OCI-LY3 (cell line): ENCODE results near the gene PNRC2.
"Not testable (repeated sequence)": the region's sequence is repeated elsewhere in the genome, so short reads cannot be mapped to it uniquely, and the experiment has no call there.

ENCODE experiments used
- H2AFZ ChIP-seq: fragments of 200-600, 300-600 bp; shearing (Covaris generic); 2 replicates; pipeline ENCODE4 v1.6.0; 2014; ENCODE audit warnings: antibody characterized with exemption, low read depth, low read length
- H3K27ac ChIP-seq: fragments of 200-600, 300-600 bp; sonication (generic); 2 replicates; pipeline ENCODE4 v1.5.1; 2014; ENCODE audit warnings: mild to moderate bottlenecking, low read length, moderate library complexity, mixed read lengths
- H3K27me3 ChIP-seq: fragments of 200-600, 300-600 bp; sonication (generic); 2 replicates; pipeline ENCODE4 v1.6.1; 2014; ENCODE audit warnings: low read depth, low read length, mixed read lengths
- H3K36me3 ChIP-seq: fragments of 200-600, 300-600 bp; sonication (generic); replicated peaks from 2 replicates; pipeline ENCODE3; 2014; ENCODE audit warnings: low read depth, low read length, mixed read lengths
- H3K4me1 ChIP-seq: fragments of 300-600, 200-600 bp; sonication (generic); 2 replicates; pipeline ENCODE4 v1.6.1; 2014; ENCODE audit warnings: low read length, mixed read lengths
- H3K4me2 ChIP-seq: fragments of 200-600, 300-600 bp; sonication (generic); 2 replicates; pipeline ENCODE4 v1.6.1; 2014; ENCODE audit warnings: low read length, mixed read lengths
- H3K4me3 ChIP-seq: fragments of 300-600, 200-600 bp; sonication (generic); 2 replicates; pipeline ENCODE4 v1.5.1; 2014; ENCODE audit warnings: antibody characterized with exemption, mild to moderate bottlenecking, low read length, moderate library complexity
- H3K79me2 ChIP-seq: fragments of 300-600, 200-600 bp; shearing (Covaris generic); 2 replicates; pipeline ENCODE4 v1.6.1; 2014; ENCODE audit warnings: mild to moderate bottlenecking, low read length, mixed read lengths
- H3K9ac ChIP-seq: fragments of 300-600, 200-600 bp; shearing (Covaris generic); 2 replicates; pipeline ENCODE4 v1.6.0; 2014; ENCODE audit warnings: mild to moderate bottlenecking, low read length, moderate library complexity
- H3K9me3 ChIP-seq: fragments of 200-600, 300-600 bp; shearing (Covaris generic); 2 replicates; pipeline ENCODE4 v1.6.1; 2014; ENCODE audit warnings: low read length, mixed read lengths; ENCODE audit not compliant: insufficient read depth
- H4K20me1 ChIP-seq: fragments of 200-600, 300-600 bp; sonication (generic); 2 replicates; pipeline ENCODE4 v1.6.1; 2016; ENCODE audit warnings: low read length, mixed read lengths; ENCODE audit not compliant: insufficient read depth
- EZH2phosphoT487 ChIP-seq: fragments of 200-600 bp; shearing (Covaris generic); IDR thresholded peaks from 2 replicates; pipeline ENCODE4 v1.6.1; 2018; ENCODE audit warnings: antibody characterized with exemption, mixed run types, low read depth
- TF ChIP-seq, protein P1 (sequence below): fragments of 200-600, 300-600 bp; sonication (generic); IDR thresholded peaks from 2 replicates; pipeline ENCODE4 v1.5.1; 2014; ENCODE audit warnings: antibody characterized with exemption, low read length, low read depth

Gene PNRC2

DNA sequence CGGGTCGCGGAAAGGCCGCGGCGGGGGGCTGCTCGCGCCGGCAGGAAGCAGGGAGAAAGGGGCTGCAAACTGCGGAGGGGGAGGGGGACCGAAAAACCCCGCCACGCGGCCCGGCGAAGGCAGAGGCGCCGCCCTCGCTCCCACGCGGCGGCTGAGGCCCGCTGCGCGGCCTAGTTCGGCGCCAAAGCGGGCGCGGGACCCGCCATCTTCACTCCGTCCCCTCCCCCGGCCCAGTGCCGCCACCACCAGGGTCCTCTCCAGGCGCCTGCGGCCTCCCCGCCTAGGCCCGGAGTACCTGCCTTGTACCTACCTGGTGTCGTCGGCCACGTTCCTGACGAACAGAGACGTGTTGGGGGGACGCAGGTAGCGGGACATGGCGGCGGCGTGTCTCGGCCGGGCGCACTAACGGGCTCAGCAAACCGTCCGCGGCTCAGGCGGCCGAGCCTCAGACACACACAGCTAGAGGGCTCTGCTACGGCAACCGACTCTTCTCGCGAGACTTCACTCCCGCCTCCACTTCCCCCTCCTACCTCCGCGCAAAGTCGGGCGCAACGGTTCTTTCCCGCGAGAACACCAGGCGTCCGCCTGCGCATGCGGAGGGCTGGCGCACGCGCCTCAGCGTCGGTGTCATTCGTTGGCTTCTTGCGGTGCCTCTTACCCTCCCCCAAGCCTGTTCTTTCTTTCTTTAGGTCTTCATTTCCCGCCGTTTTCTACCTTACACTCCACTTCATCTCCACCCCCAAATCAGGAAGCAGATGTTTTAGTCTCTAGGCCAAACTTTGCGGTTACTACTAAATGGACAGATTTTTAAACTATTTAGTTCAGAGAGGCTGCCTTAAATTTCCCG, 20.5 kb downstream of the PNRC2 start, which contains the start of gene SRSF10:
SRSF10 (minus strand) TSS at position 447 of the 847 bp plus-strand sequence; CDS start at position 375, 72 bp downstream.
- peaks cover 43% of the 10 kb centered on the region for H3K36me3 ChIP-seq
- peak within 1 kb of the TSS; percentile 97 for H3K27ac ChIP-seq
- peak within 1 kb of the TSS; percentile 42; the same call in 1 of the 2 replicates for H2AFZ ChIP-seq
- TF ChIP-seq, protein P1, sequence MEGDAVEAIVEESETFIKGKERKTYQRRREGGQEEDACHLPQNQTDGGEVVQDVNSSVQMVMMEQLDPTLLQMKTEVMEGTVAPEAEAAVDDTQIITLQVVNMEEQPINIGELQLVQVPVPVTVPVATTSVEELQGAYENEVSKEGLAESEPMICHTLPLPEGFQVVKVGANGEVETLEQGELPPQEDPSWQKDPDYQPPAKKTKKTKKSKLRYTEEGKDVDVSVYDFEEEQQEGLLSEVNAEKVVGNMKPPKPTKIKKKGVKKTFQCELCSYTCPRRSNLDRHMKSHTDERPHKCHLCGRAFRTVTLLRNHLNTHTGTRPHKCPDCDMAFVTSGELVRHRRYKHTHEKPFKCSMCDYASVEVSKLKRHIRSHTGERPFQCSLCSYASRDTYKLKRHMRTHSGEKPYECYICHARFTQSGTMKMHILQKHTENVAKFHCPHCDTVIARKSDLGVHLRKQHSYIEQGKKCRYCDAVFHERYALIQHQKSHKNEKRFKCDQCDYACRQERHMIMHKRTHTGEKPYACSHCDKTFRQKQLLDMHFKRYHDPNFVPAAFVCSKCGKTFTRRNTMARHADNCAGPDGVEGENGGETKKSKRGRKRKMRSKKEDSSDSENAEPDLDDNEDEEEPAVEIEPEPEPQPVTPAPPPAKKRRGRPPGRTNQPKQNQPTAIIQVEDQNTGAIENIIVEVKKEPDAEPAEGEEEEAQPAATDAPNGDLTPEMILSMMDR, result peak; percentile 9; the same call in 1 of the 2 replicates
- no peak for TF ChIP-seq EZH2phosphoT487
- peak within 1 kb of the TSS; percentile 100 for H3K9ac ChIP-seq
- H3K79me2 ChIP-seq, result peaks cover 58% of the 10 kb centered on the region
- no peaks in the 10 kb centered on the region for H3K27me3 ChIP-seq
- peaks cover 41% of the 10 kb centered on the region for H3K4me1 ChIP-seq
- peak within 1 kb of the TSS; percentile 99 for H3K4me3 ChIP-seq
- H3K9me3 ChIP-seq, result no peaks in the 10 kb centered on the region
- peak within 1 kb of the TSS; percentile 97 for H3K4me2 ChIP-seq
- peaks cover 36% of the 10 kb centered on the region for H4K20me1 ChIP-seq

DNA sequence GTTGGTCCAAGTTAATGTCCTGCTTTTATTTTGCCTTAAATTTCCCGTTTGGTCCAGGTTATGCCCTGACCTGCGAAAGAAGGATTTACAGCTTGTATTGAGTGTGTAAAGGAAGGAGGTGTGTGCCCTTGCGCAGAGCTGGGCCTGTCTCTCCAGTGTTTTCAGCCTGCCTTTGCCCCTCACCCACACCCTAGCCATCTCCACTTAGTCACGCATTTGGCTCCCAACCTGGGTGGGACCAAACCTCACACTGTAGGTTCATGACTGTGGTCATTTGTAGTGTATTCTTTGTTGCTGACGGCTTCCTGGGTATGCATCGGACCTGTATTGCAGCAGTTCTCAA, 21.1 kb downstream of the PNRC2 start:
- H2AFZ ChIP-seq, result peak overlapping the region; percentile 42; the same call in 1 of the 2 replicates
- no peaks in the 10 kb centered on the region for H3K27me3 ChIP-seq
- peaks cover 31% of the 10 kb centered on the region for H4K20me1 ChIP-seq
- peak overlapping the region; percentile 97 for H3K27ac ChIP-seq
- peaks cover 38% of the 10 kb centered on the region for H3K36me3 ChIP-seq
- peak overlapping the region; percentile 80 for H3K4me3 ChIP-seq
- TF ChIP-seq EZH2phosphoT487, result no peak
- TF ChIP-seq, protein P1, result no peak
- H3K4me1 ChIP-seq, result peaks cover 38% of the 10 kb centered on the region
- H3K9ac ChIP-seq, result peak overlapping the region; percentile 98
- H3K4me2 ChIP-seq, result peak overlapping the region; percentile 97
- peaks cover 52% of the 10 kb centered on the region for H3K79me2 ChIP-seq
- no peaks in the 10 kb centered on the region for H3K9me3 ChIP-seq

DNA sequence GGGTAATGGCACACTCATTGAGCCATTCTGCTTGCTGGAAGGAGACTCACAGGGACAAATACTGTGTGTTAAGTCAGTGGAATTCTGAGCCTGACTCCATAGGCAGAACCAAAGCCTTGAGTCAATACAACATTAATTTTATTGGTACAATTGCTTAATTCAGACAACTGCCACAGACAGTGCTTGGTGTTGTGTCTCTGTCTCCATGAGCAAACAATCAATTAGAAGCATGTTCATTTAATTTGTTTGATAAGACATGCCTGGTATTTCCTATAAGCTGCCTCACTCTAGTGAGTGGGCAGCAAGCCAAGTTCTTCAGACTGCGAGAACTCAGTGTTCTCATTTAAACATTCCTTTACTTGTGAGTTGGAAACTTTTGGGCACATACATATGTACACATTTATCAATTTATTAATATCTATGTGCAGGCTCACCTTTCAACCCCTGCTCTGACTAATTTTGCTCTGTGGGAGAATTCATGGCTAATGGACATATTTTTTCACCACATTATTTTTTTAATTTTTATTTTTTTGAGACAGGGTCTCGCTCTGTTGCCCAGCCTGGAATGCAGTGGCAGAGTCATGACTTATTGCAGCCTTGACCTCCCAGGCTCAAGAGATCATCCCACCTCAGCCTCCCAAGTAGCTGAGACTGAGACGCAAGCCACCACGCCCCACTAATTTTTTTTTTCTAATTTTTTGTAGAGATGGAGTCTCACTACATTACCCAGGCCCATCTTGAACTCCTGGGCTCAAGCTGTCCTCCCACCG, 25.0 kb downstream of the PNRC2 start:
- H3K9me3 ChIP-seq, result no peaks in the 10 kb centered on the region
- peaks cover under 1% of the 10 kb centered on the region for H3K36me3 ChIP-seq
- H3K27ac ChIP-seq, result no peak overlapping the region
- no peak overlapping the region for H3K4me2 ChIP-seq
- H2AFZ ChIP-seq, result no peak overlapping the region
- peaks cover 10% of the 10 kb centered on the region for H3K4me1 ChIP-seq
- H3K4me3 ChIP-seq, result no peak overlapping the region
- no peaks in the 10 kb centered on the region for H3K27me3 ChIP-seq
- TF ChIP-seq EZH2phosphoT487, result no peak
- TF ChIP-seq, protein P1, result no peak
- H4K20me1 ChIP-seq, result no peaks in the 10 kb centered on the region
- no peak overlapping the region for H3K9ac ChIP-seq
- peaks cover 13% of the 10 kb centered on the region for H3K79me2 ChIP-seq

- not testable (repeated sequence) for H3K9ac ChIP-seq, H3K9me3 ChIP-seq, H3K27ac ChIP-seq, H3K27me3 ChIP-seq, H3K4me2 ChIP-seq, H3K79me2 ChIP-seq, H3K4me3 ChIP-seq, H2AFZ ChIP-seq, H3K36me3 ChIP-seq, H4K20me1 ChIP-seq, H3K4me1 ChIP-seq
Observed at GRCh38 chr1:23987038-23987437, 27.4 kb downstream of the PNRC2 start.
